Activated CD8-positive, alpha-beta memory T cell treated with anti-CD3 and anti-CD28 coated beads for 24 hours (primary cell): ENCODE results near the gene OR7E24.

Experiments
- DNase-seq: peaks from one replicate; pipeline ENCODE4 v3.0.0-alpha.2; 2020

The OR7E24 gene

DNA sequence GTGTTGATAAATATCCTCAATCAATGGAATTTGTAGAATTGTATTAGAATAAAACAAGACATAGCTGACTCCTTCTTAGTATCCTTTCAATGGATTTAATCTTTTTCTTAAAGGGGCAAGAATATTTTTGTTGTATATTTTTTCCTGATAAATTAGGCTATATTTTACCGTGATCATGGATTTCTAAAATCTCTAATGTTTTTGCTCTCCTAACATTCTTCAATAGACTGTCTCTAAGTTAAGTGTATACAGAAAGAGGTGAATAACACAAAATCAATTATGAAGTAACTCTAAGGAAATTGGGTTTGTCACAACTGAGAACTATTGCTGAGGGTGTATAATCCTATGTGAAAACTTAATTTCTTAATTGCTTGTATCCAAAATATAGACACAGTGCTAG lies at the start of gene OR7E24:
Gene OR7E24, plus strand, starts transcription at position 301 of the 400 bp plus-strand sequence. CDS start 114 bp downstream, outside the sequence.
- DNase-seq = no peak

DNA sequence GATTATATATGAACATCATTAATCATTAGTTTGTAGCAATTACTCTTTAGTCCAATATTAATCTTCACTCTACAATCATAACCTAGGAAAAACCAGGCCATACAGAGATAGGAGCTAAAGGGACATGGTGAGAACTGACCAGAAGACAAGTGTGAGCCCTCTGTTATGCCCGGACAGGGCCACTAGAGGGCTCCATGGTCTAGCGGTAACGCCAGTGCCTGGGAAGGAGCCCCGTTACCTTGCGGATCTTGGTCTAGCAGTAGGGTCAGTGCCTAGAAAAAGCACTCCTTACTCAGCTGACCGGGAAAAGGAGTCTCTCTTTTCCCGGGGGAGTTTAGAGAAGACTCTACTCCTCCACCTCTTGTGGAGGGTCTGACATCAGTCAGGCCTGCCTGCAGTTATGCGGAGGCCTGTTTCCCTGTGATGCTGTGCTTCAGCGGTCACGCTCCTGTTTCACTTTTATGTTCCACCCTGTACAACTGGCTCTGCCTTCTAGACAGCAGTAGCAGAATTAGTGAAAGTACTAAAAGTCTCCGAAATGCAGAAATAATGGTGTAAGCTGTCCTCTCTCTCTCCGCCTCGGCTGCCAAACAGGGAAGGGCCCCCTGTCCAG lies 45.1 kb upstream of the OR7E24 start:
- DNase-seq = peak; percentile 85

DNA sequence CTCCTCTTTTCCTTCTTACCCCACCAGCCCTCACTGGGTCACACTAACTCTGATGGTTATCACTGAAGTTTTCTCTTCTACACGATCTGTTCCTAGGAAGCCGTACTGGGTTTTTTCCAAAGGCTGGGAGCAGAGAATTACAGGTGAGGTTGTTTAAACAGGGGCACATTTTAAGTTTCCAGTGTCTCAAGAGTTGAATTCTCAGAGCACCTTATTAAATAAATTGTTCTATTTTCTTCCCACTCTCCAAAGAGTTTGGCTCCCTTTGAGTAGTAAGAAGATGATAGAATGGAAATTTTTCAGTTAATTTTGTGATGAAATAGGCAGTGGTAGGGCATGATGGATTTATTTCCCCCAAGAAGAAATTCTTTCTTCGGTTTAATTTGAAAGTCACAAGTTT lies 31.2 kb upstream of the OR7E24 start, which contains the start of gene OR7D4:
Gene OR7D4, minus strand, starts transcription at position 101 of the 400 bp plus-strand sequence. CDS start 4,752 bp downstream, outside the sequence.
- DNase-seq = no peak

DNA sequence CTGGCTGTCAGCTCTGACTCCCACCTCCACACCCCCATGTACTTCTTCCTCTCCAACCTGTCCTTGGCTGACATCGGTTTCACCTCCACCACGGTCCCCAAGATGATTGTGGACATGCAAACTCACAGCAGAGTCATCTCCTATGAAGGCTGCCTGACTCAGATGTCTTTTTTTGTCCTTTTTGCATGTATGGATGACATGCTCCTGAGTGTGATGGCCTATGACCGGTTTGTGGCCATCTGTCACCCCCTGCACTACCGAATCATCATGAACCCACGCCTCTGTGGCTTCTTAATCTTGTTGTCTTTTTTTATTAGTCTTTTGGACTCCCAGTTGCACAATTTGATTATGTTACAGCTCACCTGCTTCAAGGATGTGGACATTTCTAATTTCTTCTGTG lies 506 bp downstream of the OR7E24 start:
- DNase-seq = no peak

DNA sequence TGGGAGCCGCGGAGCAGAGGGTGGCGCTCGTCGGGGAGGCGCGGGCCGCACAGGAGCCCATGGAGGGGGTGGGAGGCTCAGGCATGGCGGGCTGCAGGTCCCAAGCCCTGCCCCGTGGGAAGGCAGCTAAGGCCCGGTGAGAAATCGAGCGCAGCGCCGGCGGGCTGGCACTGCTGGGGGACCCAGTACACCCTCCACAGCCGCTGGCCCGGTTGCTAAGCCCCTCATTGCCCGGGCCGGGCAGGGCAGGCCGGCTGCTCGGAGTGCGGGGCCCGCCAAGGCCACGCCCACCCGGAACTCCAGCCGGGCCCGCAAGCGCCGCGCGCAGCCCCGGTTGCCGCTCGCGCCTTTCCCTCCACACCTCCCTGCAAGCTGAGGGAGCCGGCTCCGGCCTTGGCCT lies 32.8 kb downstream of the OR7E24 start:
- peak; percentile 79 for DNase-seq

DNA sequence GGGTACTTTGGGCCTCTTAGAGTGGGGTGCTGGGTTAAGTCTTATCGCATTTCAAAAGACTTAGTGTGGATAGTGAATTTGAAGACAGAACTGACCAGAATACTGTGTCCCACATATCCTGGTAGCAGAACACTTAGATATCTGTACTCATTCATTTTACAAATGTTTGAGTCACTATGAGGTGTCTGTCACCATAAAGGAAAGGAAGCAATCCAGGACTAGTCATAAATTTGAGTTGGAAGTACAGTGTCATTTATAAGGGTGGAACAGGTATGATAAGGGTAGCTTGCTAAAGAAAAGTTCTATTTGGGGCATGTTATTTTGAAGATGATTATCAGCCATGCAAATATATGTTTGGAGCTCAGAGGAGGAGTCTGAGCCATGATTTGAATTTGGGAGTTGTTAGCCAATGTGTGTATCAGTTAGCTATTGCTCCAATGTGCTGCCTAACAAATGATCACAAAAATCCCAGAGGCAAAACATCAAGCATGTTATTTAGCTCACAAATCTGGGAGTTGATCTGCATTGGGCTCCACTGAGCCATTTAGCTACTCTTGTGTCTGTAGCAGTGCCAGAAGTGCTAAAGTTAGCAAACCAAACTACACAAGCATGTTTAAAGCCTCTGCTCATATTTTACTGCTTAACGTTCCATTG lies 38.6 kb downstream of the OR7E24 start:
- DNase-seq = no peak

DNA sequence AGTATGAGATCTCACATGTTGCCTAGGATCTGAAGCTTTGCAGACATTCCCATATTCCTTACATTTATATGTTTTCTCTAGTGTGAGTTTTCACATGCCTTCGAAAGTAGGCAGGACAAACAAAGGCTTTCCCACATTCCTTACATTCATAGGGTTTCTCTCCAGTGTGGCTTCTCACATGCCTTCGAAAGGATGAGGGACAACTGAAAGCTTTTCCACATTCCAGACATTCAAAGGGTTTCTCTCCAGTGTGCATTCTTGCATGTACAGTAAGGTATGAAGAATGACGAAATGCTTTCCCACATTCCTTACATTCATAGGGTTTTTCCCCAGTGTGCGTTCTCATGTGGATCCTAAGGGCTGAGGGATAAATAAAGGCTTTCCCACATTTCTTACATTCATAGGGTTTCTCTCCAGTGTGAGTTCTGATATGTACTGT lies 44.7 kb downstream of the OR7E24 start:
- no peak for DNase-seq

DNA sequence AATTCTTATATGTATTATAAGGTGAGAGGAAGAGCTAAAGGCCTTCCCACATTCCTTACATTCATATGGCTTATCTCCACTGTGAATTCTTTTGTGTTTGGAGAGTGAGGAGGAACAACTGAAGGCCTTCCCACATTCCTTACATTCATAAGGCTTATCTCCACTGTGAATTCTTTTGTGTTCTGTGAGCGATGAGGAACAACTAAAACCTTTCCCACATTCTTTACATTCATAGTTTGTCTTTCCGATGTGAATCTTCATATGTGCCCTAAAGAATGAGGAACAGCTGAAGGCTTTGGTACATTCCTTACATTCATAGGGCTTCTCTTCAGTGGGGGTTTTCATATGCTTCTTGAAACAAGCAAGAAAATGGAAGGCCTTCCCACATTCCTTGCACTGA lies 45.6 kb downstream of the OR7E24 start:
- DNase-seq = no peak
